Uterus (tissue), 2 donors: ENCODE measurements around the gene ATP4A.

Experiments used
- CTCF ChIP-seq, 4 experiments: fragments of 200-600 bp in 2 of 4; fragments of 450-650 bp in 2 of 4; sonication (generic) in 2 of 4; IDR thresholded peaks; one replicate each; pipeline ENCODE4 v1.5.1; 2016 to 2019; ENCODE audit warnings: antibody characterized with exemption in 4 of 4, mild to moderate bottlenecking in 2 of 4, moderate library complexity in 1 of 4
- POLR2A ChIP-seq, 2 donors: fragments of 450-650 bp; IDR thresholded peaks; one replicate each; pipeline ENCODE4 v1.6.1; 2016; ENCODE audit warnings: antibody characterized with exemption in 2 of 2, mild to moderate bottlenecking in 1 of 2, moderate library complexity in 1 of 2

DNA sequence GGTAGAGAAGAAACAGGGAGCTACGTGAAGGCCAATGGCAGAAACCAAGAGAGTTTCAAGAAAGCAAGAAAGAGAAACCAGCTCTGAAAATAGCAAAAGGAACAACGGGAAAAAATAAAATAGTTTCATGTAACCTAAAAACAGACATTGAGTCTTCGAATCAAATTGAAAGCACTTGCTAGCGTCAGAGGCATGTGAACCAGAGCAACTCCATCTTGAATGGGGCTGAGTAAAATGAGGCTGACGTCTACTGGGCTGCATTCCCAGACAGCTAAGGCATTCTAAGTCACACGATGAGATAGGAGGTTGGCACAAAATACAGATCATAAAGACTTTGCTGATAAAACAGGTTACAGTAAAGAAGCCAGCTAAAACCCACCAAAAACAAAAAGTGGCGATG is 15.2 kb upstream of the ATP4A start:
- TF ChIP-seq CTCF (IDR thresholded peaks at IDR 0.05) (no peak), POLR2A (IDR thresholded peaks at IDR 0.05) (no peak)
